Activated CD4-positive, CD25-positive, alpha-beta regulatory T cell treated with anti-CD3 and anti-CD28 coated beads, Interleukin-2, amount 50 U/mL, for 24 hours (primary cell): ENCODE data around the gene SPATA3.

ENCODE experiments used
- ATAC-seq, 2 donors: fragments of 150-1000 bp; cut with Tn5 transposase; one replicate each; pipeline ENCODE4 v1.10.0; 2021; ENCODE audit warnings: mild to moderate bottlenecking in 1 of 2, moderate library complexity in 1 of 2

Gene SPATA3

DNA sequence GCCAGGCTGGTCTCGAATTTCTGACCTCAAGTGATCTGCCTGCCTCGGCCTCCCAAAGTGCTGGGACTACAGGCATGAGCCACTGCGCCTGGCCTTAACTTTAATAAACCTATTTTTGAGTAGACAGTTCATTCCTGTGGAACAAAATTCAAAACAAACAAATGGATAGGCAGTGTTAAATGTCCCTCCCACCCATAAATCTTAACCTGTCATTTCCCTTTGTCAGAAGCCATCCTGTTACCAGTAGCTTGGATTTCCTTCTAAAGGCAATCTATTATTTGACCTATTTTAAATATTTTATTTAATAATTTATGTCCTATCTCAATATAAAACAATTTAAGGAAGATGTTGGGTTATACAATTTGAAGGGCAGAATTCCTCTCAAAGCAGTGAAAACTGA lies 34.8 kb downstream of the SPATA3 start:
- no peak for ATAC-seq

DNA sequence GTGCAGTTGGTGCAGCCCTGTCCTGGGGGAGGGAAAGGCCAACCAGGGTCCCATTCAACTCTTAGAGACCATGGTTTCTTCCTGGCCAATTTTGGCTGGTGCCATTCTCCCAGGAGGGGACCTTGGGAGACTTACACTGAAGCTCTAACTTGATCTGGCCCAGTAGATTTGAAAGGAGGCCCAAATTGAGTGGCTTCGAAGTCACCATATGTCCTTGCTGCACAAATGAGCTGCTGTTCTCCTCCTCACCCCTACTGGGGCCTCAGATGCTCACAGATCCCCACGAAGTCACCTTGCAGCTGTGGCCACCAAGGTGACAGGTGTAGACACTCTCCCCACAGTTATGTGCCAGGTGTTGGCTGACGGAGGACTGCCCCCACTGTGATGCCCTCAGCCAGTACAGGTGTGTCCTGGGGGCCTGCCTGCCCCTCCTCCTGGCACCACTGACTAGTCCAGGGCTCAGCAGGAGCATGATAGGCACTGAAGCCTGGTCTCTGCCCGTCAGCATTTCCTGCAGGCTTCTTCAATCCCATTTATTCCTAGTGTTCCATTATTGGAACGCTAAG lies 36.7 kb downstream of the SPATA3 start:
- ATAC-seq, result no peak

DNA sequence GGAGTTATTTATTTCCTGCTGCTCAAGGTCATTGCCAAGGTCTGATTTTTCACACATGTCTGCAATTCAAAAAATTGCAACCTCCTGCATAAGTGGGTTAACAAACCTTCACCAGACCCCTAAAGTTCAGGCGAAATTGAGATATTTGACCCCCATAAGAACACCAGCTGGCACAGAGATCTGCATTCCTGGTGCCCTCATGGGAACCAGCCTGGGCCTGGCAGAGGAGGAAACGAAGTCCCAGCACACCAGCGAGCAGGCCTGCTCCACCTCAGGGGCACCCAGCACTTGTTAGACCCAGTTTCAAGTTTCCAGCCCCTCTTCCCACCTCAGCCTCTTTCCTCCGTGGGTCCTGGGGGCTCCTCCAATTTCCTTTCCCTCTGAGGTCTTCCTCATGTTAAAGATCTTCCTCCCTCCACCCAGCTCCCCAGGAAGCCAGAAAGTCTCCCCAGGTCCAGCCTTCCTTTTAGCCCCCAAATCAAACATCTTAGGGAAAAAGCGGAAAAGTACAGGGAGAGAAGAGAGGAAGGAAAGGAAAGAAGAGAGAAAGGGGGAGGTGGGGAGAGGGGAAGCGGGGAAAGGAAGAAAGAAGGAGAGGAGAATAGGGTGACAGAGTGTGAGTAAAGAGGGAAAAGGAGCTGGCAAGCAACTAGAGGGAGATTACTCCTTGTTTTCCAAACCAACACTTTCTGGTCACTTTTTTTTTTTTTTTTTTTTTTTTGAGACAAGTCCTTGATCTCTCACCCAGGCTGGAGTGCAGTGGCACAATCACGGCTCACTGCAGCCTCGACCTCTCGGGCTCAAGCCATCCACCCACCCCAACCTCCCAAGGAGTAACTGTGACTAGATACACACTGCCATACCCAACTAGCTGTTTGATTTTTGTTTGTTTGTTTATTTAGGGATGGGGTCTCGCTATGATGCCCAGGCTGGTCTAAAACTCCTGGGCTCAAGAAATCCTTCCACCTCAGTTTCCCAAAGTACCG lies 37.5 kb downstream of the SPATA3 start:
- ATAC-seq, result no peak

DNA sequence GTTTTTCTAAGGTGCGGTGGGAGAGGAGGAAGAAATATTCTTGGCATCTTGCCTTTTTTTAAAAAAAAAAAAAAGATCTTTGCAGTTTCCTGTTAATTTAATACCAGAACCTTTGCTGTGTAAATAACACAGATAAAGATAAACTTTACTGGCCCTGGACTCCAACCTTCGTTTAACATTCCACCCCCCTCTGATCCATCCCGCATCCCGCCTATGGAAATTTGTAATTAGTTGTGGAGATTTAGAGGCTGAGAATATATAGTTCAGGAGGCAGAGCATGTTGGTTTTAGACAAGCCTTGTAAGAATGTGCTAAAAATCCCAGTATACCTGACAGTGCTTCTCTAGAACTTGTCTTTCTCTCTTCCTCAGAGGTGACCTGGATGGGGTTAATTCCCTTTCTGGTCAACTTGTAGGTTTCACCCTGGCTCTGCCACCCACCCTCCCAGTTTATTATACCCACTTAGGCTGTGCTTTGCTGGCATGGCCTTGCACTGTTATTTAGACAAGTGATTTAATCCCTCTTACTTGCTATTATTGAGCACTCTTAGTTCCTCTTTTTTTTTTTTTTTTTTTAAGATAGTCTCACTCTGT lies 38.5 kb downstream of the SPATA3 start:
- ATAC-seq, result no peak

DNA sequence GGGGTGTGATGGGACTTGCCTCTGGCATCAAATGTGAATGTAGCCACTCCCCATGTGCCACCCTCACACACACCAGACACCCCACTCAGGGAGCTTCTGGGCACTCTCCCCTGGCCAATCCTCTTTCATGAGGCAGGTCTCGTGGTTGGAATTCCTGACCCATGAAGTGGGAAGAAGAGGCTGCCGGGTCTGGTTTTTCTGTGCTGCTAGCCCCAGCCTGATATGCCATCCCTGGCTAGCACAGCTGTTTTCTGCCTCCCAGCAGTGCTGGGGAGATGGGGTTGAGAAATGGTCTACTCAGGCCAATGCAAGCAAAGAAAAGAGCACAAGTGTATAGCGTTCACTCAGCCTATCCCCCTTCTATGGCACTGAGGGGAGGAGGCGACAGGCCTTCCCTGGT lies 40.2 kb downstream of the SPATA3 start:
- ATAC-seq, result no peak

DNA sequence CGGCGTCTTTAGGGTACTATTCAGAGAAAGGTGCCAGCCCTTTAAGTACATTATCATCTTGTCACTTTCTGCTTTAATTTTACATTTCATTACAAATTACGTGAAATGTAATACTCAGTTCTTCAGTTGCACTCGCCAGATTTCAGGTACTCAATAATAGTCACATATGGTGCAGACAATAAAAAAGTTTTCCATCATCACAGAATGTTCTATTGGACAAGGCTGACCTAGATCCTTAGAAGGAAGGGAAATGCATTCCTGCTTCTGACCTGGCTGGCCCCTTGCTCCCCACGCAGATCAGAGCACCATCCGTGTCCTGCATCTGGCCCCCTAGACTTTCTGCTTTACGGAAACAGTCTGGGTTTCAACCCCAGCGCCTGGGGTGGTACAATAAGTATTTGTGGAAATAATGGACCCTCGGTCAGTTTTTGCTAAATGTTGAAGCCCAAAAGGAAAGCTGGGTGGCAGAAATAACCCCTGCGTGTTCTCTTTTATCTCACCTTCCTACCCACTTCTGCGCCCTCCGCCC lies 40.7 kb downstream of the SPATA3 start:
- ATAC-seq, result no peak

GRCh38 chr2:231037202-231037730 lies 41.3 kb downstream of the SPATA3 start, which contains the start of gene C2orf72:
TSS of gene C2orf72 (plus strand) at chr2:231037523. CDS start at chr2:231037566, 43 bp downstream.
- peak; percentile 17 to 27 for ATAC-seq

GRCh38 chr2:231037731-231038482 lies 42.0 kb downstream of the SPATA3 start:
- peak; percentile 30 to 41 for ATAC-seq

GRCh38 chr2:231038483-231039293 lies 42.8 kb downstream of the SPATA3 start:
- ATAC-seq, result no peak

GRCh38 chr2:231039294-231039664 lies 43.4 kb downstream of the SPATA3 start:
- no peak for ATAC-seq

DNA sequence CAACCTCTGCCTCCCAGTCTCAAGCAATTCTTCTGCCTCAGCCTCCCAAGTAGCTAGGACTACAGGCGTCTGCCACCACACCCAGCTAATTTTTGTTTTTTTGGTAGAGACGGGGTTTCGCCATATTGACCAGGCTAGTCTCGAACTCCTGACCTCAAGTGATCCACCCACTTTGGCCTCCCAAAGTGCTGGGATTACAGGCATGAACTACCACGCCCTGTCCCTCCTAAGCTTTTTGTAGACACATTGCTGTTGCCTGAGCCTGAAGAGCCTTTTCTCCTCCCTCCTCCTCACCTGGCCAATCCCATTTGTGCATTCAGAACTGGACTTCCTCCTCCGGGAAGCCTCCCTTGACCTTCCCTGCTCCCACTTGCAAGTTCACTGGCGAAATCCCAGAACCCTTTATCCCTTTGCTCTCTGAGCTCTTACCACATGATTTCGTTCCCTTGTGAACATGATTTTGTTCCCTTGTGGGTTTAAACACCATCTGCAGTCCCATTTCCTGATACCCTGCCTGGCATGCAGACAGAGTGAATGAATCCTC lies 44.0 kb downstream of the SPATA3 start:
- no peak for ATAC-seq

GRCh38 chr2:231041061-231041689 lies 45.3 kb downstream of the SPATA3 start:
- ATAC-seq, result no peak

- ATAC-seq, result no peak
Measured at GRCh38 chr2:231043796-231044195, 47.9 kb downstream of the SPATA3 start.

GRCh38 chr2:231046916-231047273 lies 51.0 kb downstream of the SPATA3 start:
- ATAC-seq, result no peak

GRCh38 chr2:231047274-231047922 lies 51.5 kb downstream of the SPATA3 start:
- no peak for ATAC-seq

DNA sequence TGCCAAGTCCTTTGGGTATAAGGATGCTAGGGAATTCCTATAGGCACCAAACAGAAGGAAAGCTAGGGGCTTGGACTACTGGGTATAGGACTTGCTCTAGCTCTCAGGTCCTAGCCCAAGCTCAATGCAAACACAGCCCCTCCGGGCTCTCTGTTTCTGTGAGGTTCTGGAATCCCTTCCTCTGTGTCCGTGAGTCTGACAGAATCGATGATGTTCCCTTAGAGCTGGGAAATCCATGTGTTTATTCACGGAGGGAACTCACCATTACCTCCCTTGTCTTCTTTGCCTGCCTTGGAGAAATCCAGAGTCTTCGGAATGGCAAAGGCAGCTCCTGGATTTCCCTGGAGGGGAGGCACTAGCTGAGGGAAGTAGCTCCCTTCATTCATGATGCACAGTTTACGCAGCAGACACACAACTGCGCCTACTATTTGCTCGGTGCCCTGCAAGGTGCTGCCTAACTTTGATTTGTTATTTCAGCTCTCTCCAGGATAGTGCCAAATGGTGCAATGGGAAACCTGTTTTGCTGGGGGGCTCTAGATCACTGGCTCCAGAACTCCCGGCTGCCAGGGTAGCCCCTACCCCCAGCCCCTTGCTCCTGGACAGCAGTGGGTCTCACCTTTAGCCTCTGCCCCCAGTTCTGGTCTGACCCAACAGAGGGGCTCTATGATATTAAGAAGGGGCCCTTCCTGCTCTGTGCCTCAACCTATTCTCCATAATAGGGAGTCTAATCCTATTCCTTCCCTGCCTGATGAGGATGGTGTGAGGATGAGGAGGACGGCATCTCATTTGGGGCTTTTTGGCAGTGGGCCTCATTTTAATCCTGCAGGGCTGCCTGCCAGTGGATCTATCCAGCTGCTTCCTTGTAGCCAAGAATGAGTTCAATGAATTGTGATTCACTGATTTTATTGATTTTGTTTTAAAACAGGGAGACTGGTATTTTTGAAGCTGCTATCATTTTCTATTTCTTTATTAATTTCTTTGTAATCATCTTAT lies 52.3 kb downstream of the SPATA3 start:
- no peak for ATAC-seq

DNA sequence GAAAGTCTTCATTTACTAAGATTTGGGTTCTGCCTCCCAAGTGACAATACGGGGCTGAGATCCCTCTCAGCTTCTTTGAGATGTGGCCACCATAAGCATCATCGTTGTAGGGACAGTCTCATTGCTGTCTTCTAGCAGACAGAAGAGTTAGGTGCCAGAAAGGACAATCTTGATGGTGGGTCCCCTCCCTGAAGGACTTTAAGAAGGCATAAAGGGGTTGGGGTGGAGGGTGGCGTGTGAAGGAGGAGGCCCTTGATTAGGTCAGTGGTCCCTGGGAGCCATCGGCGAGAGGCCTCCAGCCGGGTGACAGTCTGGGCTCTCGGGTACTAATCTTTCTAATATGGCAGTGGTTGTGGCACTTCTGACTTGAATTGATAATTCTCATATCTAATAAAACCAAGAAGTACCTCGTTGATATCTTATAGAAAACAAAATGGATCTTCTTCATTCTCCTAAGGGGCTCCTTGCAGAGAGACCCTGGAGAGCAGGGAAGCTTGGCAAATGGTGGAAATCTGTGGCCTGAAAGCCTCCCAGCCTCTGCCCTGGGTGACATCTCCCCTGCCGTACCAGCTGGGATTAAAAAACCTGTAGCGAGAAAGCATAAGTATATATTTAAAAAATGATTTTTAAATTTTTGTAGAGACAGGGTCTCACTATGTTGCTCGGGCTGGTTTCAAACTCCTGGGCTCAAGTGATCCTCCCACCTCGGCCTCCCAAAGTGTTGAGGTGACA lies 53.5 kb downstream of the SPATA3 start:
- ATAC-seq, result no peak
